ENCODE data around the gene BRD2. TPM values are rescaled to one million over a fixed set of nuclear protein-coding genes. Genes with fewer than 3 reads are reported as not detected.

BRD2 gene
- total RNA-seq, 1 experiment from 2014 or later: 133 TPM

DNA sequence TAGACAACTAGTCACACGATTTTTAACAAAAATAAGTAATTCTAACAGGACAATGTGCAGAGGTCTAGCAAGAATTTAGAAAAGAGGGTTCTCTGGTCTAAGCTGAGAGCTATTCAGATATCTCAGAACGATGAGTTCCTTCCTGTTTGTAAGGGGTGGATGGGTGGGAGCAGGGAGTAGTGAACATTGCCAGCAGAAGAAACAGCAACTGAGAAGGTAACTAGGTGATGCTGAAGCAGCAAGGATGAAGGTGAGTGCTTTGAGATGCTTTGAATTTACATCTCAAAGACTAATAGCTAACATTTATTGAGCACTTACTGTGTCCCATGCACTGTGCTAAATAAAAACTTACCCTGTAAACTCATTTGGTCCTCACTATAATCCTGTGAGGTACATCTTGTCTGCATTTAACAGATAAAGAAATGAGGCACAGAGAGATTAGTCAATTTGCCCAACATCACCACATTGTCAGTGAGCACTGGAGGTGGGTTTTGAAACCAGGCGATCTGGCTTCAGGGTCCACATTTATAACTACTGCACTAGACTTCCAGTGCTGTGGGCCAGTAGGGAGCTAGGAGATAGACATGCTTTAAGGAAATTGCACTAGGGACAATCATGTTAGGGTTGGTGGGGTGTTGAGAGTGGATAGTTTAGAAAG, 15.7 kb downstream of the BRD2 start:
- DNase-seq (ENCODE audit: extremely low read depth, low read depth): no peak

DNA sequence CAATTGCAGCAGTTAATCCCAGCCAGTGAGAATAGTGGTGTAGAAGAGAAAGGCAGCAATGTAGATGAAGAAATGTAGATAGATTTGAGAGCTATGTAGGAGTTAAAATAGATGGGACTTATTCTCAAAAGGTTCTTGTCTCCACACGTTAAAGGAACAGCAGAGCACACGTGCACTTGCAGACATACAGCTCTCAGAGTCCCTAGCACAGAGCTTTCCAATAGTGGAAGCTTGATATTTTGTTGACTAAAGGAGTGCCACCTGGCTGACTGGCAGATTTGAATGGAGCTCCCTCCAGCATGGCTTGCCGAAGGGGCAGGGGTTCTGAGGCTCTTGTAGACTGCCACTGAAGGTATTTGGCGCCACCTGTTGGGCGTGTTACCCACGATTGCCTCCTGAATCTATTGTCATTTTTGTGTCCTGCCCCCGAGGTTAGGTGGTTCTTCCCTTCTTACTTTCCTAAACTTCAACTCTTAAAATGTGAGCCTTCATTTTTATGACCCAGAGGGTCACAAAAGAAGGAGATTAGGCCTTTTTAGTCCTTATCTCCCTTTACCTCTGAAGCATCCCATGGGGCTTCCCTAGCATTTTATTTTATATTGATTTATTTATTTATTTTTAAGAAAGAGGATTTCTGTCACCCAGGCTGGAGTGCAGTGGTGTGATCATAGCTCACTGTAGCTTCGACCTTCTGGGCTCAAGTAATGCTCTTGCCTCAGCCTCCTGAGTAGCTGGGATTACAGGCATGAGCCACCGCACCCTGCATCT, 16.4 kb downstream of the BRD2 start:
- DNase-seq (ENCODE audit: extremely low read depth, low read depth): peak; percentile 79

DNA sequence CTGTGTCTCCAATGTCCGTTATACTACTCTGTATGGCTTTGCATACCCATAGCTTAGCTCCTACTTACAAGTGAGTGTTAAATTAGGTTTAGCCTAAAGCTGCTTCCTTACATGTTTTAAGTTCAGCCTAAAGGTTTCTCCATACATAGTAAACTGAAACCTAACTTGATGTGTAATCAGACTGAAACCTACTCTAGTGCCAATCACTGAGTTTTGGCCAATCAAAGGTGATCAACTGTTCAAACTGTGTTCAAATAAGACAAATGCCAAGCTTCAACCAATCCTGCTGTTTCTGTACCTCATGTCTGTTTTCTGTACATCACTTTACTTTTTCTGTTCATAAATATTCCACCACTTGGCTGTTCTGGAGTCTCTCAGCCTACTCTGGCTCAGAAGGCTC, 21.0 kb downstream of the BRD2 start:
- no peak for DNase-seq (ENCODE audit: extremely low read depth, low read depth)

DNA sequence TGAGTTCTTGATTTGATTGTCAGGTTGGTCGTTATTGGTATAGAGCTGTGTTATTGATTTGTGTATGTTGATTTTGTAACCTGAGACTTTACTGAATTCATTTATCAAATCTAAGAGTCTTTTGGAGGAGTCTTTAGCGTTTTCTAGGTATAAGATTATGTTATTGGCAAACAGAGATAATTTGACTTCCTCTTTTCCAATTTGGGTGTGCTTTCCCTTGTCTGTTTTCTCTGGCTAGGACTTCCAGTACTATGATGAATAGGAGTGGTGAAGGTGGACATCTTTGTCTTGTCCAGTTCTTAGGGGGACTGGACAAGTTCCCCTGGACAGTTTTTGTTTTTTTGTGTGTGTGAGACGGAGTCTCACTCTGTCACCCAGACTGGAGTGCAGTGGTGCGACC, 23.6 kb downstream of the BRD2 start:
- no peak for DNase-seq (ENCODE audit: extremely low read depth, low read depth)

DNA sequence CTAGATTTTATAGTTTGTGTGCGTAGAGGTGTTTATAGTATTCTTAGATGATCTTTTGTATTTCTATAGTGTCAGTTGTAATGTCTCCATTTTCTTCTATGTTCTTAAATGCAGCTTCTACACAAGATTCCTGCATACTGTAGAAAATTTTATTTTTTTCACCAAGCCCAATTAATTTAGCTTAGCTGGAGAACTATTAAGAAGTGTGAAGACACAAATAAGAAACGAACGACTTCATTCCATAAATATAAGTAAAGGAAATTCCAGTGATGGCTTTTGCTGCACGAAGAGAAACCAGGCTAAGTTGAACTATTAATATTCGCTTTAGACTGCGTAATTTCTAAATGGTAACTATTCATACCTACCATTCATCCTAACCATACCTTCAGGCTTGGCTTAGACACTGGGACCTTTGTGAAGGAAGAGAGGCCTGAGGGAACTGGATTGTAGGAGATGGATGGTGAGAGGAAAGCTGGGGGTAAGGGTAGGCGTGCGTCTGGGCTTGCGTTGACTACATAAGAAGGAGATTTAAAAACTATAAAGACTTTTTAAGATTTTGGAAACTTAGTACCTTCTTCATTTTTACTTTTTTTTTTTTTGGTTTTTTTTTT, 25.1 kb downstream of the BRD2 start:
- no peak for DNase-seq (ENCODE audit: extremely low read depth, low read depth)

DNA sequence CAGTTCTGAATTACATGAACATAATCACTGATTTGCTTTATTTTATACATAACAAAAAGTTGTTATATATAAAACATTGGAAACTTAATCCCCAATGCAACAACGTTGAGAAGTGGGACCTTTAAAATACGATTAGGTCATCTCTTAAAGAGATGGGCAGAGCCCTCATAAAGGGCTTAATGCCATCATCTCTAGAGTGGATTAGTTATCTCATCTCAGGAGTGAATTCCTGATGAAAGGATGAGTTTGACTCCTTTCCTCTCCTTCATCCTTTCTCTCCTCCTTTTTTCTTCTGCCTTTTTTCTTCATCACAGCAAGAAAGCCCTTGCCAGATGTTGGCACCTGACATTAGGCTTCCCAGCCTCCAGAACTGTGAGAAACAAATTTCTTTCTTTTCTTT, 27.1 kb downstream of the BRD2 start:
- DNase-seq (ENCODE audit: extremely low read depth, low read depth): no peak

DNA sequence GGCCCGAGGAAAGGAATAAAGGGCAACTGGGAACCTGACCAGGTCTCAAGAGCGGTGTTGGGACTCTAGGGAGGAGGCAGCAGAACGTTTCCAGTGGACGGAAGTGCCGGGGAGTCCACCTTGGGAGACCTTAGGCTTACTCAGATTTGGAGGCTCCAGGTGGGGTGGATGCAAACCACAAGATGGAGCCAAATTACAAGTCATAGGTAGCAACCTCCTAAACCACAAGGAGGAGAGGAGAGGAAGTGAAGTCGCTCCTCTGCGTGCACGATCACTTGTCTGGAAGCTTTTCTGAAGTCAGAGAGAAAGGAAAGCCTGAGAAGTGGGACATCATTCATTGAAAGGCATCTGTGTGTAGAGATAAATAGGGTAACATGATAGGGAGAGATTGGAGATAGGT, 31.7 kb downstream of the BRD2 start:
- DNase-seq (ENCODE audit: extremely low read depth, low read depth): no peak

DNA sequence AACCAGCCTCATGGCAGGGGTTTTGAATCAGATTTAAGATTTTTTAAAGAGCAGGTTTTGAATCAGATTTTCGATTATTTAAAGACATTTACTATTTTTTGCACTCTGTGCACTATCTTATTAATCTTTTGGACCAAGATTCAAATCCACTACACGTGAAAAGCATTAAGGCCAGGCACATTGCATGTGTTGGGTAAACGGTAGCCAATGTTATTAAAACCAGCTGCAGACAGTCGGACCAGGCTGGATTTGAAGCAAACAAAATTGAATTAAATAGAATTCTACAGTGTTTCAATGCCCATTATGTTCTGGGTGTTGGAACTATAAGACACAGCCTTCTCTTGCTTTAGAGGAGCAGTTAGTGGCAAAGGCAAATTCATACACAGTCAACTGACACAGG, 33.3 kb downstream of the BRD2 start:
- no peak for DNase-seq (ENCODE audit: extremely low read depth, low read depth)

DNA sequence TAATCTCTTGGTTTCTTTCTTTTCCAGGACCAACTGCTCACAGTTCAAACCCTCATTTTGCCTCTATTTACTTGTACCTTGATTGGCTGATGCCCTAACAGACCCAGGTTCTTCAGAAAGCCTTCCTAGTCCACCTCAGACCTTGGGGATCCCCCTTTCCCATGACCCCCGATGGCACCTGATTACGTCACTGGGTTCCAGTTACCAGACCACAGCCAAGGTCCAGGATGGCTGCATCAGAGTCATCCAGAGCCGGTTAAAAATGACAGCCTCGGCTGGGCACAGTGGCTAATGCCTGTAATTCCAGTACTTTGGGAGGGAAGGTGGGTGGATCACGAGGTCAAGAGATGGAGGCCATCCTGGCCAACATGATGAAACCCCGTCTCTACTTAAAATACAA, 36.5 kb downstream of the BRD2 start:
- no peak for DNase-seq (ENCODE audit: extremely low read depth, low read depth)

DNA sequence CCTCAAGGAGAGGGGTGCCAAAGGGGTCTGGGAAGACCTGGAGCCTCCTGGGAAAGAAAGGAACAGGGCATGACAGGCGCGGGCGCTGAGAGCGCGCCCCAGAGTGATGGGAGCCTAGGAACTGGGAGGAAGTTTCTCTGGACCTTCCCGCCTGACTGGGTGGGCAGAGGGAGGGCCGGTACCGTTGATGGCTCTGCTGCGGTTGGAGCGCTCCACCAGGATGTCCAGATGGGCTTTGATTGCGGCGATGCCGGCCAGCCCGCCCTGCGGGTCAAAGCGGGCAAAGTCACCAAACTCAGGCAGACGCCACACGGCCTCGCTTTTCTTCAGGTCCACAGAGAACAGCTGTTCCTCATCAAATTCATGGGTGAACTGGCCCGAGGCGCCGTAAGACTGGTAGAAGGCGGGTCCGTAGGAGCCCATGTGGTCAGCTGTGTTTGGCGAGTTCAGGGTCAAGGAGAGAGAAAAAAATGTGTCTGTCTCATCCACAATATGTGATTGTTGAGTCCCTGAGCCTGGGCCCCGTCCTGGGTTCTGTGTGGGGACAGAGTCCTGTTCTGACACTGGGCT, 39.5 kb downstream of the BRD2 start:
- no peak for DNase-seq (ENCODE audit: extremely low read depth, low read depth)

DNA sequence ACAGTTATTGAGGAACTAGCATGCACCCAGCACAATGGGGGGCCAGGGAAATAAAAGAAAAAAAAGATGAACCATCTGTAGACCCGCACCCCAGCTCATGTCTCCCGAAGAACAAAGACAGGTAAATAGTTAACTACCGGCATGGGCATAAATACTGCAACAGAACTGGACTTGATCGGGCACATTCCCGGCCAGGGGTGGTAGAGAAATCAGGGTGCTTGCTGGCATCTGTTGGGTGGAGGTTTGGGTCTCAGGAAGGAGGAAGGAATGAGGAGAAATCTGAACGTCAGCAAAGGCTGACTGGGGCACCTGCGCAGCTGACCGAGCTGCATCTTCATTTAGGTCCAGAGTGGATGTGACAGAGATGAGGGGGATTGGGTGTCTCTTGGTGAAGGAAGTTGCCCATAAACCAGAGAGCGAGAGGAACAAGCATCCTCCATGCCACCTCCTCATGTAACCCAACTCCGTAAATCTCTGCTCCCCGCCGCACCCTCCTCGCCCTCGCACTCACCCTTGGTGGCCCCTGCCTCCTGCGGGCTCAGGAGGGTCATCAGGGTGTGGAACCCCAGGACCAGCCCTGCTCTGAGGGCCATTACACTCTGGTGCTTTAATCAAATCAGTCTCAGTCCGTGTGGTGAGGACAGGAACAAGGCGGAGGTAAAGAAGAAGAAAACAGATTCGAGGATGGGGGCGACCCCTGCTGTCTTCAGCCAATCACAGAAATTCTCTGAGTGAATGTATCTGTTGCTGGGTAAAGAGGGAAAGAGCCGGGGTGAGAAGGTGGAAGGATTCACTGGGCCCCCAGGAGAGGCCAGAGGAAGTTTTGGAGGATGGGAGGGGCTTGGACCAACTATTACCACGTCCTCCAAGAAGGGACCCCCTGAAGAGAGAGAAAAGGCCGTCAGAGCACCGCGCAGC, 40.8 kb downstream of the BRD2 start, which contains the start of gene HLA-DOA:
Gene HLA-DOA, minus strand, starts transcription at position 648 of the 918 bp plus-strand sequence.
- no peak for DNase-seq (ENCODE audit: extremely low read depth, low read depth)

DNA sequence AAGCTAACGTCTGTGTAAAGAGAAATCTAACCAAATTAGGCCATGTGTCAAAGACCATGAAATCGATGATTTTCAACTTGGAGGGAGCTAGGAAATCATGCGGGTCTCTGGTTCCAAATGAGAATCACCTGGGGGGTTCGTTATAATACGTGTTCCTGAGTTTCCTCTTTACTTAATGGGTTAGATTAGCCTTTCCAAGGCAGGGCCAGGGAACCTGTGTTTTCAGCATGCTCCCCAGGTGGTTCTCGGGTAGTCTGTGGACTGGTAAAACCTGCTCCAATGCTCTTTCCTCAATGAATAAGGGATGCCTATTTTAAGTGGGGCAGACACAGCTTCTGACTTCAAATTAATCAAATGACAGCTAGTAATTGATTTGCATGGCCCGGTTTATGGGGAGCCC, 42.0 kb downstream of the BRD2 start:
- DNase-seq (ENCODE audit: extremely low read depth, low read depth): no peak

DNA sequence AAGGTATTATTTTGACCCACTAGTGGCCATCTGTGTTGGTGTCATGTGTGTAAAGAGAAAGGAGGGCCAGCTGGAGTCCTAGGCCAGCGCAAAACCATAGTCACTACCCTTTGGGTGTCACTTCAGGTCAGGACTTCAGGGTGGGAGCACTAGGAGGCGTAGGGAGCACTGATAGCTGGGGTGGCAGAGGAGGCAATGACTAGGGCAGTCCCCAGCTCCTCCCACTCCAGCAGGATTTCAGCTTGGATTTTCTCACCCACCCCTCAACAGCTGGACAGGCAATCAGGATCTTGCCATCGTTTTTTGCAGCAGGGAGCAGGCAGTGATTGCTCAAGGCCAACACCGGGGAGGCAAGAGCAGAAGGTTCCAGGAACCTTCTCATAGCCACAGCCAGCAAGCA, 45.2 kb downstream of the BRD2 start:
- no peak for DNase-seq (ENCODE audit: extremely low read depth, low read depth)

DNA sequence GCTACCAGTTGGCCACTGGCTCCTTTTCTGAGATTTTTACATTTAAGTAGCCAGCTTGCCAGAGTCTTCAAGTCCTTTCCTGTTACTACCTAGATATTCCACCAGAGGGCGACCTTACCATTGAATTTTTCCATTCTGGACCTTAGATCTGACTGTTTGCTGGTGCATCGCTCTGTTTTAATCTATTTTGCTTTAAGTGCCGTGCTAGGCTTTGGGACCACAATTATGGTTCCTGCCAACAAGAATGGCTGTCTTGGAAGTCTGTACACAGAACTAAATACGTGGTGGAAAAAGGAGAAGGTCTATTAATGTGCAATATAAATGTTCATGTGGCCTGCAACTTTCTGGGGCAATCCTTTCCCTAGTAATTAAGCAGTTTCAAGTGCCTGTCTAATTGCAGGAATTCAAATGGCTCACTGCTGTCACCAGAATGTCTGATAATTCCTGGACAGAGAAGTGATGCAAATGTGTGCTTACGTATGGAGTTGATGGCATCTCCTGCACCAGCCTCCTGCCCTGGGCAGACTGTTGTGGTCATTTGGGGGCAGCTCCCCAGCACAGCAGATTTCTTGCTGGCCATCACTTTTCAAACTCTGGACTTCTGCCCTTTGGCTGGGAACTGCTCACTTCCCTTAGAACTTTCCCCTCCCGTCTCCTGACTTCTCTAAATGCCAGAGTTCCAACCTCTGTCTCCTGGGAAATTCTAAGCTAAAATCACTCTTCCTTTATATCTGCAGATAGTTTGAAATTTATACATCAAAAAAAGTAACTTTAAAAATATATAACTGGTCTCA, 46.6 kb downstream of the BRD2 start:
- peak; percentile 49 for DNase-seq (ENCODE audit: extremely low read depth, low read depth)

DNA sequence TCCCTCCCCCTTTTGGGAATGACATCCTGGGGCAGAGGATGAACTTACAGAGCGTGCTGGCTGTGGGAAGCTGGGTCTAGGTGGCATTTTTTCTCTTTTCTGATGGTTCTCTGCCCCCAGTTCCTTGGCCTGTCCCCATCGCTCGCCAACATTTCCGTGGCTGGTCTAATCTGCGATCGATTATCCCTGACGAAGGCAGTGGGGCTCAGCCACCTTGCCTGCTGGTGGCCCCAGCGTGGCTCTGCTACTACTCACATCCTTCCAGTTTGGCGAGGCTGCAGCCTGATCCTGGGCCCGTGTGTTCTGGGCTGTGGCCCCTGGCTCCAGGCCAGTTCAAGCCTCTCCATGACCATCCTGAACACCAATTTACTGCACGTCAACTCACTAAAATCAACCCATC, 47.4 kb downstream of the BRD2 start:
- DNase-seq (ENCODE audit: extremely low read depth, low read depth): no peak

DNA sequence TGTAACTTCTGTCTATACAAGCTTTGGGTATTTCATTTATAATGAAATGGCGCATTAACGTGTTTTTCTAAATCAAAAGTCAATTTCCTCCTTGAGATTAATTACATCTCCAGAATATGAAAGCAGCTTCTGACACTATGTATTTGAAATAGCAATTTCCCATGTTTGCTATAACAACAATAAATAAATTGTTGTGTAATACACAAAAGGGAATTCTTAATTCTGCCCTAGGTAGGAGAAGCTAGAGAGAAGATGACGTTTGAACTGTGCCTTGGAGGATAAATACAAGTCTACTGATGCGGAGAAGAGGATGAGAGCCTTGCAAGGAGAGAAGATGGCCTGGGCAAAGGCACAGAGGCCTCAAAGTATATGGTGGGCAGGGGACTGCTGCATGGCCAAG, 48.6 kb downstream of the BRD2 start:
- DNase-seq (ENCODE audit: extremely low read depth, low read depth): no peak

DNA sequence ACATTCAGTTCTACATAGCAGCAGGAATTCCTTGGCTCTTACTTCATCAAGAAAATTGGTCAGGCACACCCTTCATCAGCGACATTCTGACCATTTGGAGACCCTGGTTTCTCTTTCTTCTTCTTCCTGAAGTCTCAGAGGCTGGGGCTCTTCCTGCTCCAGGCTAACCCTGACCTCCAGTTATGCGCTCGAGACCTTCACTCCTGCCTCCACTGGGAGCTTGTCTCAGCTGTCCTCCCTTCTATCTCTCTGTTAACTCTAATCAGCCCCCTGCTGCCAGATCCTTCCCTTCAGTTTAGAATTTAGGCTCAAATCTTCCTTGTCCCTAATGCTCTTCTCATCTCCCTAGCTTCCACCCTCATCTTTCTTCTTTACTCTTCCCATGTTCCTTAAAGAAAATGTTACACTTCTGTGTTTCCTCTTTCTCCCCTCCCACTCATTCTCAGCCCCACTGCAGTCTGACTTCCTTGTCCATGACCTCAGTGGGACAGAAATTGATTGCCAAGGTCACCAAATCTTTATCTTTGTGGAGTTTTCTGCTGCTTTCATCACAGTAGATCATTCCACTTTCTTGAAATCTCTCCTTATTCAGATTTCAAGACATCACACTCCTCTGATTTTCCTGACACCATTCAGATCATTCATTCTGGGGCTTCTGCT, 49.4 kb downstream of the BRD2 start:
- DNase-seq (ENCODE audit: extremely low read depth, low read depth): no peak

DNA sequence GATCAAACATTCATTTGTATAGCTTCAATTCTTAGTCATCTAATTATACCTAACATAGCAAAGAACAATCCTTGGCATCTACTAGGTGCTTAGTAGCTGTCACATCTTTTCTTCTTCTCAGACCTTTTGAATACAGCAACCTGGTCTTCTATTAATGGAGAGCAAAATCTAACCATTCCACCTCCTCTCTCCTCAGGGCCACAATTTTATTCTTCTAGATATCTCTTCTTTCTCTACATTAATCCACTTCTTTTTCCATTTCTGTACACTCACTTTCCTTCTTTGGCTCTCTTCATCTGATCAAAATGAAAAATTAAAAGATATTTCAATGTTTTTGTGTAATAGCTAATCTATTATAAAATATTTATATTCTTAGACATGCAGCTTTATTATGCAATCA, 50.0 kb downstream of the BRD2 start:
- DNase-seq (ENCODE audit: extremely low read depth, low read depth): no peak

DNA sequence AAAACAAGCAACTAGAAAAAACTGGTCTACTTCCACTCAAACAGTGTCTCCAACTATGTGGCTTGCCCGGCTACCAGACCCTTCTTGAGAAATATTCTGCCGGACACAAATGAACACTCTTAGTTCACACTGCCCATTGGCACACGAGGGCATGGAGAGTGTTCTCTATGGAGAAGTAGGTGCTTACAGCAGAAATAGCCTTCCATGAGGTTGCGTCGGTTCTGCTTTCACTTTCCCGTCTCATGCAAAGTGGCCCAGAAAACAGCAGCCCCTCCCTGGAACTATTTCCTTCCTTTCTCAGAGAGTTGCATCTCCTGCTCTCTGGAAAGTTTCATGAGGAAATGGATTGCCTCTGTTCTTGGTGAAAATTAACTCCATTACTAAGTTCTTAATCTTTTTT, 50.5 kb downstream of the BRD2 start:
- no peak for DNase-seq (ENCODE audit: extremely low read depth, low read depth)
